Activated T-cell treated with anti-CD3 and anti-CD28 coated beads for 48 hours (primary cell): ENCODE measurements around the gene ZNF302.

Experiments
- DNase-seq: peaks from one replicate; pipeline ENCODE4 v3.0.0-alpha.2; 2020; ENCODE audit warnings: low read depth

The ZNF302 gene

DNA sequence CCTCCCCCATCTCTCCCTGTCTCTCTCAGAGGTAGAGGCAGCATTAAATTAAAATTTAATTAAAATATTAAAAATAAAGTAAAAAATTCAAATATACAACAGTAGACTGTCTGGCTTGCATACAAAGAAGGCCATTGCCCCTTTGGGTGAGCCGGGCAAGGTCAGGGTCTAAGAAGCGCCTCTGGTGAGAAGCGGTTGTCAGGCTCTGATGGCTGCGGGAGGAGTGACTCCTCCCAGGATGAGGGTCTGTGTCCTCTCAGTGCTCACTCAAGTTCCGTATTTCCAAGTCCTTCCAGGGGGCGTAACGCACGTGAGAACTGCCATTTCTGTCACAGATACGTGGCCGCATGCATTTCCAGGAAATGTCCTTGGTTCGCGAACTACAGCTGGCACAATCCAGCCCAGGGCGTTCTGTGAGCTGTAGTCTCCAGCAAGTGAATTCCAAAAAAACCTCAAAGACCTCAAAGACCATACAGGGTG is 55.8 kb downstream of the ZNF302 start:
- no peak for DNase-seq

DNA sequence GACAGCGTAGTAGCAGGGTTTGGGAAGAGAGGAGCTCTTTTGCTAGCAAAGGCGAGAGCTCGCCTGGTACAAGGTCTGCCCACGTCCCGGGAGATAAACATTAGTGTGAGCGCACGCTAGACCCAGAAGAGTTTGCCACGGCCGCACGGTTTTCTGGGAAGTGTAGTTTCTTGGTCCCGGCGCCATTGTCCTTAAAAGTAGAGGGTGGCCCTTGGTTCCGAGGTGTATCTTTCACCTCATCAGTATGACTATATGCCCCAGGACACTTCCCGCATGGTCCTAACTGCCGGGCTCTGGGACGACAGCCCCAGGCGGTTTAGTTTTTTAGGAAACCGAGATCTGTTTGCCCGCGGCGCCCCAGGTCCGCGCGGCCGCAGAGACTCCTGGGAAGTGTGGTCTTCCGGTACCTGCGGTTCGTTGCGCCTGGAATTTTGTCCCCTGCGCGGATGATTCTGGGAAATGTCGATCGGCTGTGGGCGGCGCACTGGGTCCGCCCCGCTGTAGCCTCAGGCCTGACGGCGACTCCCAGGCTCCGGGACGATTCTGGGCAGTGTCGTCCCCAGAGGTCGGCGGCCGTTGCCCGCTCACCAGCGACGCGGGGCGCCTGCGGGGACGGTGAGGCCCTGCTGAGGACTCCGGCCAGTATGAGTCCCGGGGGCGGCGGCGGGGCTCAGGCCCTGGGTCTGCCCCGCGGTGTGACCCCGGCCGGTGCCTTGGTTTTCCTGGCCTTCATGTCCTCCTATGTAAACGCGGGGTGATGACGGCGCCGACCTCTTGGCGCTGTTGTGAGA is 56.5 kb downstream of the ZNF302 start, which contains the start of gene ZNF181:
TSS of gene ZNF181 (plus strand) at position 498 of the 791 bp plus-strand sequence. CDS start 795 bp downstream, outside the sequence.
- DNase-seq: peak; percentile 72

DNA sequence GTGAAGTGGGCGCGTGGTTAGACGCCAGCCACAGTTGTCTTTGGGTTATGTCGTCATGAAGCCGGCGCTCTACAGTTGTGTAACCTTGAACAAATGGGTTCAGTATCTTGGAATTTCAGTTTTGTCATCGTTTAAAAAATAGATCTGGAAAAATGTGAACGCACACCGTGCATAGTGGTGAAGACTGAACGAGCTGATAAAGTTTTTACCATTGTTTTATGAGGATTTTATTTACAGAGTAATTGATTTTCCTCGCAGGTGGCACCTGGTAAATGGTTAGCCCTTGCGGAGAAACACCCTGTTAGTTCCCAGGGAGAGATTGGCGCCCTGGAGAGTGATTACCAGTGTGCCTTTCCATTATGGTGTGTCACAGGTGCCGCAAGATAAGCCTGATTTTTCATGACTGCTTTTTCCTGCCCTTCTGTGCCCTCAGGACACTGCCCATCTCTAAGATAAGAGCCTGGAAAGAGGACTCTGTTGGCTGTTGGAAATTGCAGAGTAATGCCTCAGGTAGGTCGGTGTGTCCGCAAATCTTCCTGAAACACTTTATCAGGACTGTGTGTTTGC is 57.1 kb downstream of the ZNF302 start:
- DNase-seq: no peak
